ENCODE results near the gene NCKAP5.

The NCKAP5 gene

GRCh38 chr2:132998221-132998620, 570.0 kb downstream of the NCKAP5 start:
- DNase-seq (ENCODE audit: low spot score): no peak

GRCh38 chr2:132991471-132992045, 576.7 kb downstream of the NCKAP5 start:
- no peak for DNase-seq (ENCODE audit: low spot score)

DNA sequence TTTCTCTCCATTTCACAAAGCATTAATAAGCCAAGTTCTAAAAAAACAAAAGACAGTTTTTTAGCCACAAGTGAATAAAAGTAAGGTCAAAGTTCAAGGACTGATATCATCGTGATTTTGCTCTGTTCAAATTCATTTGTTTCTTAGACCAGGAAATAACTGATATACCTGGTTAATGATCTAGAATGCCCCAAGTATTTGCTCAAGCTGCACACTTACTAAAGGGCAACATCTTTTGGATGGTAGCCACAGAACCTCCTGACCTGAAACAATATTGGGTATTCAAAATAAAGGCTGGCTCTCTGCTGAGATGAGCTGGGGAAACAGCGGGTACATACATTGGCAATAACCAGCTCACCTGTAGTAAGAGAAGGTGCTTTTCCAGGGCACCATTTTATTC, 583.5 kb downstream of the NCKAP5 start:
- no peak for DNase-seq (ENCODE audit: low spot score)

- DNase-seq (ENCODE audit: low spot score): no peak
These were observed 588.0 kb downstream of the NCKAP5 start for GRCh38 chr2:132980304-132980703.

GRCh38 chr2:132979339-132980093, 588.7 kb downstream of the NCKAP5 start:
- DNase-seq (ENCODE audit: low spot score): no peak

DNA sequence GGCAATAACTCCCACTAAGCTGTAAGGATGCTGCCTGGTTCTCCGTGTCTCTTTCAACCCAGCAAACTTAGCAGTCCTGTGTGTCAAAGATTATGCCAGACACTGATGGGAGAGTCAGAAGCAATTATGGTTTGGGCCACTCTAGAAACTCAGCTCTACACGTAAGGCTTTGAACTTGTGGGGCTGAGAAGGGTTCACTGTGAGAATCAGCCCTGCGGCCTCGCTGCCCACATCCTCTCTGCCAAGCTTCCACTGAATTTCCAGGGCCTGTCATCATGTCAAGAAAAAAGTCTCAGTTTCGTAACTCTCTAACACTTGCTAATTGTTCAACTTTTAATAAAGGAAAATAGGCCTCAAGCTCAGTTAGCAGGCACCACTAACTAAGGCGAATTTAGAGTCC, 589.4 kb downstream of the NCKAP5 start:
- no peak for DNase-seq (ENCODE audit: low spot score)

DNA sequence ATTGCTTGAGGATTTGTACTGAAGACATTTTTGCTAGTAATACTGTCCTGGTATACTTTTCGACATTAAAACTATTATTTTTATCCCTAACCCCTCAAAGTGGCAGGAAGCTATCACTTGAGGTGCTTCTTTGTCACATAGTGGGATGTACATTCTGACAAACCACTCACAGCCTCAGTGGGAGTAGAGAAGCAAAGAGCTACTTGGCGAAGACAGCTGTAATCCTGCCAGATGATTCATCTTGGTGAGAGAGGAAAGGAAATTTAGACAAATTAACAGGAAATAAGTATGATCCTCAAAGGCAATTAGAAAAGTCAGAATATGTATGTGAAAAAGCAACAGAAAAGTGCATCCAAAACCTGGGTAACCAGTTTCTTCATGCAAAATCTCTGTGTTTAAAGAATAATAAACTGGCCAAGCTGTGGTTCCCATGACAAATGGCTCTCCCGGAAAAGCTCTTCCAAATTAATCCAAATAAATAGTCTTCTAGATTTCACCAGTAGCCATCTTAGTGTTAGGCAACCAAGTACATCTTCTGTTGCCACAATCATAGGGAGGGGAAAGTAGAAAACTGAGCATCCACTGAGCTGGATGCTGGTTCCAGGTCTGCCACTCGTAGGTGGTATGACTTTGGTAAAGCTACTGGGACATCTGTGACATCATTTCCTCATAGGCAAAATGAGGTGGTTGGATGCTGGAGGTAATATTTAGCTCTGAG, 590.3 kb downstream of the NCKAP5 start:
- no peak for DNase-seq (ENCODE audit: low spot score)

- no peak for DNase-seq (ENCODE audit: low spot score)
These were observed 592.8 kb downstream of the NCKAP5 start for GRCh38 chr2:132975193-132976105.

- DNase-seq (ENCODE audit: low spot score): no peak
These were observed 593.7 kb downstream of the NCKAP5 start for GRCh38 chr2:132974467-132975095.

DNA sequence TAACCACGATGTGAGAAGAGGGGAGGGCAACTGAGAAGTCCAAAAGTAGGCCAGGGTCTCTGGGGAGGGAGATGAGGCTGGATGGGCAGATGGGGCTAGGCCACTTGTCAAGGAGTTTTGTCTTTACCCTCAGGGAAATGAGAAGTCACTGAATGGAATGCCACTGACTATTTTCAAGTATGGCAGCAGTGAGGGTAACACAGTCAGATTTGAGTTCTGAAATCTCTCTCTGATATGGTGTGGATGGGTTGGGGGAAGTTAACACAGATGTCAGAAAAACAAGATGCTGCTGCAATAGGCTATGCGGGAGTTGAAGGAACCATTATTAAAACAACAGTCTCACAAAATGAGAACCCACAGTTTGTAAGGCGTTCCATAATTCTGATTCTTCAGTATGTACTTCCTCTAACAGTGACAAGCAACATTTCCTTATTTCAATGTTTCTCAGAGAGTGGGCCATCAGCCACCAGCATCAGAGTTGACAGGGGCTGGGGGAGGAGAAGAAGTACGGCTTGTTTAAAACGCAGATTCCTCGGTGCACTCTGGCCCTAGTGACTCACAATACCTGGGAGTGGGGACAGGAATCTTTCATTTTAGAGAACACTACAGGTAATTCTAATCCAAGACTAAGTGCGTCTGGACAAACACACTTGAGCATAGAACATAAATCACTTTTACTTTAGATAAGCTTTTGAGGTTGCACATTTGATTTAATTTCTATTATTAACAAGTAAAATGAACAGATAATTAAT, 596.8 kb downstream of the NCKAP5 start:
- no peak for DNase-seq (ENCODE audit: low spot score)

GRCh38 chr2:132969371-132969985, 598.8 kb downstream of the NCKAP5 start:
- DNase-seq (ENCODE audit: low spot score): no peak

- DNase-seq (ENCODE audit: low spot score): no peak
These were observed 602.8 kb downstream of the NCKAP5 start for GRCh38 chr2:132965460-132965859.

DNA sequence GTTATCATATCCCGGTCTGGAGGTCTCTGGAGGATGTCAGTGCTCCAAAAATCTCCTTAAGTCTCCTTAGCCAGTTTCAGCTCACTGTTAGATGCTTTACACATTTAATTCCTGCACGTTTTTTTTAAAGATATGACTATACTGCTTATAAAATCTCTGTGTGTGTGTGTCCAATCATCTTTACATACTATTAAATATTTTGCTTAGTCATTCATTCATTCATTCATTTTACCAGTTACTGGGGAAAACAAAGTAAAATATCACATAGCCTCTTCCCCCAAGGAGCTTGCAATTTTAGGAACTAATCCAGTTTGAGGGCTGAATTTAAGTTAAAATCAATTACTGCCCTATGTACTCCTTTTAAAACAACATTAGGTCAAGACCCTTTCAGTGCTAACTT, 605.1 kb downstream of the NCKAP5 start:
- no peak for DNase-seq (ENCODE audit: low spot score)

DNA sequence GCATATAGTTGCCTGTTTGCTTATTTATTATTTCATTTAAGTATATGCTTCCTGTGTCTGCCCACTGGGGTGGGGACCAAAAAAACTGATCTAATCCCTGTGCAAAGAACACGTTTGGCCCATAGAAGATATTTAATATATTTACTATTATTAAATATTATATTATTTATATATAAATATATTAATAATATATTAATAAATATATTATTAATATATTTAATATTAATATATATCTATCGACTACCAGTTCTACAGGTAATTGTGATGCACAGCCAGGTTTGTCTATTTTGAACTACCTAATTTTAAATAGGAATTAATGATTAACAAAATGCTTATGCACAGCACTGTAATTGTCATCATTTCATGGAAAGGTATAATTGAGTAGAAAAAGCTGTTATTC, 609.4 kb downstream of the NCKAP5 start:
- no peak for DNase-seq (ENCODE audit: low spot score)

- DNase-seq (ENCODE audit: low spot score): no peak
These were observed 612.2 kb downstream of the NCKAP5 start for GRCh38 chr2:132955871-132956615.

DNA sequence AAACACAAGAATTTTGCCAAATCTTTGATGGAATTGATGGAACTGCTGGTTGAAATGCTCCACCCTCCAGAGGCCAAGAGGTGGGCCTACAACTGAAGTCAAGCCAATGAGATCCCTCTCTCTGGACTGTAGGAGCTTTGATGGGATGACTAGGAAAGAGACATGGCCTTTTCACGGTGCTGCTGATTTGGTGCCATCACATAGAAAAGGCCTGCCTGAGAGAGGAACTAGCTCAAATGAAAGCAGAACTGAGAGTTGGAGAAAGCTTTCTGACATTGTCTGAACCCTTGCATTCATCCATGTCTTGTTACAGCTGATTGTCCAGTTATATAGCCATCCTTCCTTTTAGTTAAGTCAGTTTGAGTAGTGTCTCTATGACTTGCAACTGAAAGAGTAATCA, 614.5 kb downstream of the NCKAP5 start:
- no peak for DNase-seq (ENCODE audit: low spot score)

- DNase-seq (ENCODE audit: low spot score): no peak
These were observed 617.1 kb downstream of the NCKAP5 start for GRCh38 chr2:132951008-132951714.

DNA sequence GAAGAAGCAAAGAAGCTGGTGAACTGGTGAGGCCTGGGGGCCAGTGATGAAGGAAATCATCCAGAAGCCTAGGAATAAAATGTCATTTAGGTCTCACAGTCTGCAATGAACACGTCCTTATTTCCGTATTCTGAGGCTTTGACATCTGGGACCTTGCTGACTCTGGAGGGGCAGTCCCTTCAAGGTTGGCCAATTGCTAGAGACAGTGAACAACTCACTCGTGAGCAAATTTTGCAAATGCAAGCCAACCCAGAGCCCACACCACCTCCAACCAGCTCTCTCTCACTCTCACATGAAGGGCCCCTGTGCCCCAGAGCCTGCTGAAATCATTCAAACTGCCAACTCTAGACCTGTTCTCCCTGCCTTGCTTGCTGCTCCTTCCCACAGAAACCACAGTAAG, 619.2 kb downstream of the NCKAP5 start:
- DNase-seq (ENCODE audit: low spot score): no peak

DNA sequence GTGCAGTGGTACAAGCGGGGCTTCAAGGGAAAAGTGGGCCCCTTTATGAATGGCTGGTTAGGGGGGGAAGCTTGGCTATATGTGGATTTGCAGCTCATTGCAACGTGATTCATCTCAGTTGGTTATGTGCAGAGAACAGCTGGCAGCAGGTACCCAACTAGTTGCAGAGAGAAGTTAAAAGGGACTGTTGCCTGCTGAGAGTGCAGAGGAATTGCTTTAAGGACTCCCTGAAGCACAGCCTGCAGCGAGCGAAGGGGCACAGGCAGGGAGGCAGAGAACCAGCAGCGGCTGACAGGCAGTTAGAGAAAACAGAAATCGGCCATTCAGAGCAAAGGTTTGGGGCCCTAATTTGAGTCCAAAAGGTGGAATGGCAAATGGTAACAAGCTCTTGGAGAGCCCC, 620.1 kb downstream of the NCKAP5 start:
- no peak for DNase-seq (ENCODE audit: low spot score)

All from left forelimb (tissue), 1 donor.